ENCODE measurements around the gene CLSTN2. TPM values are rescaled to one million over a fixed set of nuclear protein-coding genes. Genes with fewer than 3 reads are reported as not detected.

The CLSTN2 gene
- total RNA-seq, 1 experiment from 2014 or later = 0.02 TPM

GRCh38 chr3:140540262-140540661 lies 605.3 kb downstream of the CLSTN2 start (continued):
- no peak for TF ChIP-seq CTCF (IDR thresholded peaks at IDR 0.05 in 2 of 3, conservative IDR thresholded peaks at IDR 0.05 in 1 of 3; ENCODE audit: borderline replicate concordance in 1 of 3, insufficient read depth in 1 of 3, low read depth in 2 of 3, low read length in 2 of 3)
- no peak for TF ChIP-seq JUND (IDR thresholded peaks at IDR 0.05)

DNA sequence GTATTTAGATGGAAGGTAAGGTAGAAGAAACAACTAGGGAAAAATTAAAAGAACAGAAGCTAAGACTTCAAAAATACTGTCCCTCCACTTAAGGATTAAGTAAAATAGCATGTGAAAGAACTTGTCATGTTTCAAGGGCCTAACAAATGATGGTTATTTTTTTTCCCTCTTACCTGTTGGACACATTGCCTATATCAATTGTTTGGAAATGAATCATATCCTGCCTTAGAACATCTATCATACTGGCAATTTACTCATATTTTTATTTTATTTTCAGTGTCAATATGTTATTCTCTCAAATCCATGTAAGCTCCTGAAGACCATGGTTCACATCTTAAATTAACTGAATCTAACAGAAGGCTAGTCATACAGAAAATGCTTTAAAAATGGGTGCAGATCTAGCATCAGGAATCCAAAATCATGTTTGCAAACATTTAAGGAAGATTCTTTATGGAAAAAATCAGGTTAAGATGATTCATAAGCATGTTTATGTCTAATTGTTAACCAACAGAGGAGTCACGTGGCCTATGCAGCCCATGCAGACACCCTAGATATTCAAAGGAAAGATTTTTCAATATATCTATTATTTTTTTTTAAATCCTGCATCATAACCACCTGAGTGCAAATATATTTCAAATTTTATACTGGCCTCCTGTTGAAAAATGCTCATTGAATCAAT lies 607.1 kb downstream of the CLSTN2 start:
- no peak overlapping the region for H3K9ac ChIP-seq (ENCODE audit: low read length)
- no peak for ATAC-seq
- no peak for DNase-seq (ENCODE audit: low read depth, low spot score)
- no peaks in the 10 kb centered on the region for H4K20me1 ChIP-seq (ENCODE audit: insufficient read depth)
- POLR2A ChIA-PET = no interaction called here
- no peak overlapping the region for H3K4me3 ChIP-seq (replicated peaks in 1 of 2; ENCODE audit: low read depth in 1 of 2, low read length in 2 of 2)
- H3K9me2 ChIP-seq (ENCODE audit: insufficient read depth) = no peaks in the 10 kb centered on the region
- TF ChIP-seq MAX (IDR thresholded peaks at IDR 0.05) = no peak
- TF ChIP-seq SRF (IDR thresholded peaks at IDR 0.05; ENCODE audit: low read depth) = no peak
- no peak for TF ChIP-seq RAD21 (IDR thresholded peaks at IDR 0.05; ENCODE audit: low read depth)
- TF ChIP-seq TCF7L2 (IDR thresholded peaks at IDR 0.05; ENCODE audit: borderline replicate concordance, extremely low read depth, insufficient read depth, insufficient read length) = no peak
- no peak for TF ChIP-seq ELF1 (IDR thresholded peaks at IDR 0.05; ENCODE audit: borderline replicate concordance, low read depth)
- no peak for TF ChIP-seq FOSL1 (IDR thresholded peaks at IDR 0.05; ENCODE audit: low read depth)
- TF ChIP-seq SIN3A (IDR thresholded peaks at IDR 0.05; ENCODE audit: low read depth) = no peak
- TF ChIP-seq, protein P1, sequence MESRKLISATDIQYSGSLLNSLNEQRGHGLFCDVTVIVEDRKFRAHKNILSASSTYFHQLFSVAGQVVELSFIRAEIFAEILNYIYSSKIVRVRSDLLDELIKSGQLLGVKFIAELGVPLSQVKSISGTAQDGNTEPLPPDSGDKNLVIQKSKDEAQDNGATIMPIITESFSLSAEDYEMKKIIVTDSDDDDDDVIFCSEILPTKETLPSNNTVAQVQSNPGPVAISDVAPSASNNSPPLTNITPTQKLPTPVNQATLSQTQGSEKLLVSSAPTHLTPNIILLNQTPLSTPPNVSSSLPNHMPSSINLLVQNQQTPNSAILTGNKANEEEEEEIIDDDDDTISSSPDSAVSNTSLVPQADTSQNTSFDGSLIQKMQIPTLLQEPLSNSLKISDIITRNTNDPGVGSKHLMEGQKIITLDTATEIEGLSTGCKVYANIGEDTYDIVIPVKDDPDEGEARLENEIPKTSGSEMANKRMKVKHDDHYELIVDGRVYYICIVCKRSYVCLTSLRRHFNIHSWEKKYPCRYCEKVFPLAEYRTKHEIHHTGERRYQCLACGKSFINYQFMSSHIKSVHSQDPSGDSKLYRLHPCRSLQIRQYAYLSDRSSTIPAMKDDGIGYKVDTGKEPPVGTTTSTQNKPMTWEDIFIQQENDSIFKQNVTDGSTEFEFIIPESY (IDR thresholded peaks at IDR 0.05; ENCODE audit: extremely low read depth, insufficient replicate concordance, low read length) = no peak
- no peak for TF ChIP-seq EGR1 (IDR thresholded peaks at IDR 0.05; ENCODE audit: low read depth)
- TF ChIP-seq ATF3 (IDR thresholded peaks at IDR 0.05) = no peak
- TF ChIP-seq POLR2A (IDR thresholded peaks at IDR 0.05; ENCODE audit: borderline replicate concordance, extremely low read depth, insufficient read depth, insufficient read length) = no peak
- no peak for TF ChIP-seq YY1 (IDR thresholded peaks at IDR 0.05; ENCODE audit: extremely low read depth, insufficient replicate concordance, low read depth, low read length)
- TF ChIP-seq JUND (IDR thresholded peaks at IDR 0.05) = no peak
- no peak for TF ChIP-seq CTCF (IDR thresholded peaks at IDR 0.05 in 2 of 3, conservative IDR thresholded peaks at IDR 0.05 in 1 of 3; ENCODE audit: borderline replicate concordance in 1 of 3, insufficient read depth in 1 of 3, low read depth in 2 of 3, low read length in 2 of 3)
- TF ChIP-seq CEBPB (IDR thresholded peaks at IDR 0.05; ENCODE audit: low read depth) = no peak
- no peak for TF ChIP-seq EZH2phosphoT487 (IDR thresholded peaks at IDR 0.05; ENCODE audit: borderline replicate concordance)
- no peak for TF ChIP-seq EZH2 (IDR thresholded peaks at IDR 0.05)
- no peak for TF ChIP-seq ZNF274 (IDR thresholded peaks at IDR 0.05; ENCODE audit: low read depth, low read length)
- intact Hi-C loops (cut with micrococcal nuclease) = no loop called here
- H3K4me2 ChIP-seq (ENCODE audit: low read length) = no peak overlapping the region
- H2AFZ ChIP-seq (ENCODE audit: low read depth, low read length, poor library complexity, severe bottlenecking) = no peak overlapping the region
- no peaks in the 10 kb centered on the region for H3K79me2 ChIP-seq (ENCODE audit: insufficient read depth, low read length)
- no peaks in the 10 kb centered on the region for H3K9me3 ChIP-seq (ENCODE audit: control insufficient read depth in 1 of 2, insufficient read depth in 1 of 2, low read depth in 1 of 2, low read length in 2 of 2)
- BruUV-seq (replicated peaks) = no TSS peak
- H3K27ac ChIP-seq (ENCODE audit: low read depth, low read length) = no peak overlapping the region
- RAD21 ChIA-PET (ENCODE audit: low non-redundant PET in 1 of 2, low total read pairs in 2 of 2, uncharacterized antibody in 2 of 2, unreplicated experiment in 2 of 2) = no interaction called here
- no peaks in the 10 kb centered on the region for H3K4me1 ChIP-seq (ENCODE audit: control insufficient read depth in 1 of 2, insufficient read depth in 2 of 2, low read length in 2 of 2)
- H3K27me3 ChIP-seq (ENCODE audit: insufficient read depth, low read length) = peaks cover 43% of the 10 kb centered on the region
- CTCF ChIA-PET = no interaction called here
- H3K36me3 ChIP-seq (ENCODE audit: control insufficient read depth in 1 of 2, insufficient read depth in 2 of 2, low read length in 2 of 2) = no peaks in the 10 kb centered on the region

Measured in HCT116 (cell line).